Thyroid gland (tissue), 4 donors: ENCODE measurements around the gene LRIT1.

Experiments
- POLR2A ChIP-seq, 2 donors: fragments of 450-650 bp; IDR thresholded peaks; one replicate each; pipeline ENCODE4 v1.6.1; 2017; ENCODE audit warnings: antibody characterized with exemption in 2 of 2, mild to moderate bottlenecking in 2 of 2, moderate library complexity in 1 of 2
- TF ChIP-seq, protein P1 (sequence below), 6 experiments: fragments of 200-600 bp in 3 of 6; fragments of 450-650 bp in 3 of 6; sonication (generic) in 3 of 6; IDR thresholded peaks; one replicate each; pipeline ENCODE4 v1.5.1; 2016 to 2019; ENCODE audit warnings: antibody characterized with exemption in 6 of 6, mild to moderate bottlenecking in 2 of 6, inconsistent platforms in 1 of 6, moderate library complexity in 1 of 6

DNA sequence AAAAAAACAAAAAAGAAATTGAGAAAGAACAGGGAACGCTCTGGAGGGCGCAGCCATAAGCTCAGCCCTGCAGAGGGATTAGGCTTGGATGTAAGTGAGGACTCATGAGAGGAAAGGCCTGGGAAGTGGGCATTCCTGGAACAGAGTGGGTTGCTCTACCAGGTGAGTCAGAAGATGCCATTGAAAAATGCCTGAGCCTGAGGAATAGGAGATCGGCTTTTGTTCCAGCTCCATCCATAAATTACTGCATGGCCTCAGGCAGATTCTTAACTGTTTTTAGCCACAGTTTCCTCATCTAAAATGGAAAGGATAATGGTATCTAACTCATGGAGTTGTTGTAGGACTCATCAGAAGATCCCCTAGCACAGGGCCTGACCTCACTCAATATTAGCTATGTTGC, 2.4 kb upstream of the LRIT1 start:
- TF ChIP-seq, protein P1, sequence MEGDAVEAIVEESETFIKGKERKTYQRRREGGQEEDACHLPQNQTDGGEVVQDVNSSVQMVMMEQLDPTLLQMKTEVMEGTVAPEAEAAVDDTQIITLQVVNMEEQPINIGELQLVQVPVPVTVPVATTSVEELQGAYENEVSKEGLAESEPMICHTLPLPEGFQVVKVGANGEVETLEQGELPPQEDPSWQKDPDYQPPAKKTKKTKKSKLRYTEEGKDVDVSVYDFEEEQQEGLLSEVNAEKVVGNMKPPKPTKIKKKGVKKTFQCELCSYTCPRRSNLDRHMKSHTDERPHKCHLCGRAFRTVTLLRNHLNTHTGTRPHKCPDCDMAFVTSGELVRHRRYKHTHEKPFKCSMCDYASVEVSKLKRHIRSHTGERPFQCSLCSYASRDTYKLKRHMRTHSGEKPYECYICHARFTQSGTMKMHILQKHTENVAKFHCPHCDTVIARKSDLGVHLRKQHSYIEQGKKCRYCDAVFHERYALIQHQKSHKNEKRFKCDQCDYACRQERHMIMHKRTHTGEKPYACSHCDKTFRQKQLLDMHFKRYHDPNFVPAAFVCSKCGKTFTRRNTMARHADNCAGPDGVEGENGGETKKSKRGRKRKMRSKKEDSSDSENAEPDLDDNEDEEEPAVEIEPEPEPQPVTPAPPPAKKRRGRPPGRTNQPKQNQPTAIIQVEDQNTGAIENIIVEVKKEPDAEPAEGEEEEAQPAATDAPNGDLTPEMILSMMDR (IDR thresholded peaks at IDR 0.05) = no peak
- no peak for TF ChIP-seq POLR2A (IDR thresholded peaks at IDR 0.05)
